ENCODE results near the gene ARMC12. TPM values are rescaled to one million over a fixed set of nuclear protein-coding genes. Genes with fewer than 3 reads are reported as not detected.

Gene ARMC12
- total RNA-seq, 4 donors from 2014 or later = 1.6 TPM; not detected in 2

- Histone ChIP-seq H3K4me3 (no peak overlapping the region), H3K27ac (peak overlapping the region; percentile 55 to 98), H3K27me3 (no peaks in the 10 kb centered on the region), H3K36me3 (no peaks in the 10 kb centered on the region), H3K9me3 (no peaks in the 10 kb centered on the region), H3K4me1 (peaks cover 8 to 9% of the 10 kb centered on the region in 2 donors)
- intact Hi-C loops (cut with DNase I; ENCODE audit: low total_unique reads) = loop anchor here (5.0 kb wide), 2 partner anchors 154 to 214 kb away; no protein-coding TSS in a partner anchor
- peak; percentile 87 to 96 (median 89) for TF ChIP-seq CTCF (IDR thresholded peaks at IDR 0.05)
- TF ChIP-seq POLR2A (IDR thresholded peaks at IDR 0.05) = no peak
- DNase-seq = peak; percentile 82 to 84
Observed at GRCh38 chr6:35736253-35736894, 458 bp upstream of the ARMC12 start.

- peak in 1 of 2 donors; percentile 45 for DNase-seq
- TF ChIP-seq CTCF (IDR thresholded peaks at IDR 0.05) (peak; percentile 87 to 99 (median 94)), POLR2A (IDR thresholded peaks at IDR 0.05) (peak in 1 of 2 donors; percentile 7)
- H3K4me1 ChIP-seq = peaks cover 6 to 9% of the 10 kb centered on the region in 2 donors
Observed at GRCh38 chr6:35737413-35738211, 780 bp downstream of the ARMC12 start.

GRCh38 chr6:35739645-35740524 lies 3.1 kb downstream of the ARMC12 start:
- Histone ChIP-seq H3K4me3 (no peak overlapping the region), H3K4me1 (no peaks in the 10 kb centered on the region), H3K9me3 (no peaks in the 10 kb centered on the region), H3K27me3 (no peaks in the 10 kb centered on the region), H3K36me3 (no peaks in the 10 kb centered on the region), H3K27ac (no peak overlapping the region)
- DNase-seq = no peak
- TF ChIP-seq POLR2A (IDR thresholded peaks at IDR 0.05) = no peak
- TF ChIP-seq CTCF (IDR thresholded peaks at IDR 0.05) = no peak
- intact Hi-C loops (cut with DNase I; ENCODE audit: low total_unique reads) = loop anchor here (5.0 kb wide), 2 partner anchors 158 to 218 kb away; no protein-coding TSS in a partner anchor

More at GRCh38 chr6:35737413-35738211, 780 bp downstream of the ARMC12 start:
- intact Hi-C loops (cut with DNase I; ENCODE audit: low total_unique reads) = loop anchor here (5.0 kb wide), 2 partner anchors 155 to 215 kb away; no protein-coding TSS in a partner anchor
- no peaks in the 10 kb centered on the region for H3K36me3 ChIP-seq
- no peaks in the 10 kb centered on the region for H3K9me3 ChIP-seq
- H3K4me3 ChIP-seq = no peak overlapping the region
- no peaks in the 10 kb centered on the region for H3K27me3 ChIP-seq
- peak overlapping the region; percentile 5 to 6 for H3K27ac ChIP-seq

- H3K9me3 ChIP-seq = no peaks in the 10 kb centered on the region
- no peaks in the 10 kb centered on the region for H3K36me3 ChIP-seq
- no peak for DNase-seq
- H3K27me3 ChIP-seq = no peaks in the 10 kb centered on the region
- TF ChIP-seq POLR2A (IDR thresholded peaks at IDR 0.05) (no peak), CTCF (IDR thresholded peaks at IDR 0.05) (no peak)
- H3K4me3 ChIP-seq = no peak overlapping the region
- no peaks in the 10 kb centered on the region for H3K4me1 ChIP-seq
- no peak overlapping the region for H3K27ac ChIP-seq
- intact Hi-C loops (cut with DNase I; ENCODE audit: low total_unique reads) = no loop called here
Observed at GRCh38 chr6:35742842-35743241, 6.0 kb downstream of the ARMC12 start.

All from uterus (tissue), 4 donors.